Measurements from ENCODE around the gene LPCAT1.

DNA sequence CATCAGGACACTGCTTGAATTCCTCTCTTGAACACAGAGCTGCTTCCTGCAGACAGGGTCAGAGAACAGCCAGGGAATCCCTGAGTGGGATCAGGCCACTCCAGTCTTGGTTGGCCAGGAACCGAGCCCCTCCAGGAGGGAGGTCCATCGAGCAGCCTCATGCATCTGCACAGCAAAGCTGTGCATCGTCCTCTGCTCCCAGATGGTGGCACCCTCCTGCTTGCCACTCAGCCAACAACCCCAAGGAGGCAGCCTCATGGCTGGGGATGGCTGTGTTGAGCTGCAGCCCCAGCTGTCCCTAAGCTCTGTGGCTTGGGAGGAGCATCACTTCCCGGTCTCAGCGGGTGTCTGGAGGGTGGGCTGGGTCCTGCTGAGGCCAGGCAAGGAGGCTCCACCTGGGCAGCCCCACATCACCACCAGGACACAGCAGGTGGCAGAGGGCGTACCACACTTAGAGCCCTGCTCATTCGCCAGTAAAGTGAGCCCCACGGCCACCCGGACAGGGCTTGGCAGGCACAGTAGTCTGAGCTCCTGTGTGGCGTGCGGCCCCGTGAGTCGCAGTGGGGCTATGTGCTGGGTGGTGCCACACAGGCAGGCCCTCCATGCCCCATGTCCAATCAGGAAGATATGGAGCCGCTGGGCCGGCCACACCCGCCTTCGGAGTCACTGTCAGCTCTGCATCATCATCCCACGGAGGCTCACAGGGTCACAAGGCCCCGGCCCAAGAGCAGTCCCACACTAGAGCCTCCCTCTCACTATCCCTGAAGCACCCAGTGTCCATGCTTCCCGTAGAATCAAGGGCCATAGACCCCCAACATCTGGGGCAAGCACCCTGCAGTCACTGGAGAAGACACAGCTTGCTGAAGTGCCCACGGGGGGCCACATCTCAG, 11.9 kb downstream of the LPCAT1 start:
- TF ChIP-seq ARHGAP35 (CRISPR knock-in tag; IDR thresholded peaks at IDR 0.05; ENCODE audit: borderline replicate concordance): no peak
- TF ChIP-seq PCBP2 (optimal IDR thresholded peaks at IDR 0.05; ENCODE audit: low read depth, low read length, poor library complexity, severe bottlenecking): no peak
- TF ChIP-seq RAD21 (CRISPR knock-in tag; IDR thresholded peaks at IDR 0.05): 0 out of 2 replicates have a peak, but pooled peaks have one; percentile 29
- TF ChIP-seq, protein P1, sequence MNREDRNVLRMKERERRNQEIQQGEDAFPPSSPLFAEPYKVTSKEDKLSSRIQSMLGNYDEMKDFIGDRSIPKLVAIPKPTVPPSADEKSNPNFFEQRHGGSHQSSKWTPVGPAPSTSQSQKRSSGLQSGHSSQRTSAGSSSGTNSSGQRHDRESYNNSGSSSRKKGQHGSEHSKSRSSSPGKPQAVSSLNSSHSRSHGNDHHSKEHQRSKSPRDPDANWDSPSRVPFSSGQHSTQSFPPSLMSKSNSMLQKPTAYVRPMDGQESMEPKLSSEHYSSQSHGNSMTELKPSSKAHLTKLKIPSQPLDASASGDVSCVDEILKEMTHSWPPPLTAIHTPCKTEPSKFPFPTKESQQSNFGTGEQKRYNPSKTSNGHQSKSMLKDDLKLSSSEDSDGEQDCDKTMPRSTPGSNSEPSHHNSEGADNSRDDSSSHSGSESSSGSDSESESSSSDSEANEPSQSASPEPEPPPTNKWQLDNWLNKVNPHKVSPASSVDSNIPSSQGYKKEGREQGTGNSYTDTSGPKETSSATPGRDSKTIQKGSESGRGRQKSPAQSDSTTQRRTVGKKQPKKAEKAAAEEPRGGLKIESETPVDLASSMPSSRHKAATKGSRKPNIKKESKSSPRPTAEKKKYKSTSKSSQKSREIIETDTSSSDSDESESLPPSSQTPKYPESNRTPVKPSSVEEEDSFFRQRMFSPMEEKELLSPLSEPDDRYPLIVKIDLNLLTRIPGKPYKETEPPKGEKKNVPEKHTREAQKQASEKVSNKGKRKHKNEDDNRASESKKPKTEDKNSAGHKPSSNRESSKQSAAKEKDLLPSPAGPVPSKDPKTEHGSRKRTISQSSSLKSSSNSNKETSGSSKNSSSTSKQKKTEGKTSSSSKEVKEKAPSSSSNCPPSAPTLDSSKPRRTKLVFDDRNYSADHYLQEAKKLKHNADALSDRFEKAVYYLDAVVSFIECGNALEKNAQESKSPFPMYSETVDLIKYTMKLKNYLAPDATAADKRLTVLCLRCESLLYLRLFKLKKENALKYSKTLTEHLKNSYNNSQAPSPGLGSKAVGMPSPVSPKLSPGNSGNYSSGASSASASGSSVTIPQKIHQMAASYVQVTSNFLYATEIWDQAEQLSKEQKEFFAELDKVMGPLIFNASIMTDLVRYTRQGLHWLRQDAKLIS (CRISPR knock-in tag; IDR thresholded peaks at IDR 0.05): no peak
- TF ChIP-seq ZBTB33 (CRISPR knock-in tag; IDR thresholded peaks at IDR 0.05): no peak
- TF ChIP-seq, protein P2, sequence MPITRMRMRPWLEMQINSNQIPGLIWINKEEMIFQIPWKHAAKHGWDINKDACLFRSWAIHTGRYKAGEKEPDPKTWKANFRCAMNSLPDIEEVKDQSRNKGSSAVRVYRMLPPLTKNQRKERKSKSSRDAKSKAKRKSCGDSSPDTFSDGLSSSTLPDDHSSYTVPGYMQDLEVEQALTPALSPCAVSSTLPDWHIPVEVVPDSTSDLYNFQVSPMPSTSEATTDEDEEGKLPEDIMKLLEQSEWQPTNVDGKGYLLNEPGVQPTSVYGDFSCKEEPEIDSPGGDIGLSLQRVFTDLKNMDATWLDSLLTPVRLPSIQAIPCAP (CRISPR knock-in tag; IDR thresholded peaks at IDR 0.05; ENCODE audit: low read depth): no peak

Measured in HepG2 (cell line).